Measurements from ENCODE around the gene PHAX.
"Not testable (repeated sequence)": the region's sequence is repeated elsewhere in the genome, so short reads cannot be mapped to it uniquely, and the experiment has no call there.

Gene PHAX

DNA sequence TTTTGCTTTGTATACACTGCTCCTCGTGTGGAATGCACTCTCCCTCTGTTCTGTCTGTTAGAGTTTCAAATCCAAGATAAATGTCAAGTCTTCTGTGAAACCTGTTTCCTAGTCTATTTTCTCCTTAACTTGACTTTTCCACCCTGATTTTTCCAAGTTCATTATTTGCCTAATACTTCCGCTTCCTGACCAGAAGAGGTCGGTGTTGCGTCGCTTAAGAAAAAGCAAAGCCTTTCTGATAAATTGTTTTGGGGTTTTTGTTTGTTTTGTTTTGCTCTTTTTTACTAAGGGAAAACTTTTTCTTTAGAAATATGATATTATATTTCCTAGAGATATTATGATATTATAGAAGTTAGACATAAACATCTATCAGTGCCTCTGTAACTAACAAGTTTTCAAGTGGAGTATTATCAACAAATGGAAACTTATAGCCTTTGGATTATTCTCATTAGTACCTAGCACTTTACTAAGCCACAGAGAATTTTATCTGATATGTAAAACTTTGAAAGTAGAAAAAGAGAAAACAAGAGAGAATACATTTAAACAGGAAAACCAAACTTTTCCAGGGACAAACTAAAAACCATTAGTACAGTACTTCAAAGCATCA, 55.8 kb downstream of the PHAX start:
- peak; percentile 85 to 89 (median 86) for TF ChIP-seq CTCF (IDR thresholded peaks at IDR 0.05; ENCODE audit: unreplicated experiment in 3 of 3)
- peak overlapping the region in 1 of 3 experiments; percentile 22 for H3K27ac Mint-ChIP-seq
- H3K4me3 Mint-ChIP-seq = no peak overlapping the region
- no peaks in the 10 kb centered on the region for H3K36me3 Mint-ChIP-seq (ENCODE audit: low read depth)
- no peaks in the 10 kb centered on the region for H3K9me3 Mint-ChIP-seq
- no peaks in the 10 kb centered on the region for H3K27me3 Mint-ChIP-seq (ENCODE audit: low read depth)
- H3K4me1 Mint-ChIP-seq = no peaks in the 10 kb centered on the region

DNA sequence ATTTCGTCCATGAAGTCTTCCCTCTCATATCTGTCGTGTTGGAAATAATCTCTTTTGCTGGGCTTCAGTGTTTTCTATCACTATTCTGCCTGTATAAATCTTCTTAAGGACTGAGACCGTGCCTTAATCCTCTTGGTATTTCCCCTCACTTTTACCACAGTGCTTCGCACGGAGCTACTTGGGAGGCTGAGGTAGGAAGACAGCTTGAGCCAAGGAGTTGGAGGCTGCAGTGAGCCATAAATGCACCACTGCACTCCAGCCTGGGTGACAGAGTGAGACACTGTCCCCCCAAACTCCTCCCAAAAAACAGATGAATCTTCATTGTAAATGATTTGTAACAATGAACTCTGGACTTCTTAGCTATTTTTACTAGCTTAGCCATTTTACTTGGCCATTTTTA, 57.8 kb downstream of the PHAX start:
- Mint-ChIP-seq H3K4me3 (no peak overlapping the region), H3K4me1 (no peaks in the 10 kb centered on the region), H3K27me3 (ENCODE audit: low read depth) (no peaks in the 10 kb centered on the region), H3K9me3 (no peaks in the 10 kb centered on the region), H3K27ac (peak overlapping the region in 2 of 3 experiments; percentile 38 to 50), H3K36me3 (ENCODE audit: low read depth) (no peaks in the 10 kb centered on the region)
- TF ChIP-seq CTCF (IDR thresholded peaks at IDR 0.05; ENCODE audit: unreplicated experiment in 3 of 3) = no peak

- Mint-ChIP-seq H3K4me1 (no peaks in the 10 kb centered on the region), H3K36me3 (ENCODE audit: low read depth) (no peaks in the 10 kb centered on the region), H3K9me3 (no peaks in the 10 kb centered on the region), H3K4me3 (no peak overlapping the region), H3K27me3 (ENCODE audit: low read depth) (no peaks in the 10 kb centered on the region), H3K27ac (no peak overlapping the region)
- no peak for TF ChIP-seq CTCF (IDR thresholded peaks at IDR 0.05; ENCODE audit: unreplicated experiment in 3 of 3)
Measured at GRCh38 chr5:126659805-126660482, 59.2 kb downstream of the PHAX start.

DNA sequence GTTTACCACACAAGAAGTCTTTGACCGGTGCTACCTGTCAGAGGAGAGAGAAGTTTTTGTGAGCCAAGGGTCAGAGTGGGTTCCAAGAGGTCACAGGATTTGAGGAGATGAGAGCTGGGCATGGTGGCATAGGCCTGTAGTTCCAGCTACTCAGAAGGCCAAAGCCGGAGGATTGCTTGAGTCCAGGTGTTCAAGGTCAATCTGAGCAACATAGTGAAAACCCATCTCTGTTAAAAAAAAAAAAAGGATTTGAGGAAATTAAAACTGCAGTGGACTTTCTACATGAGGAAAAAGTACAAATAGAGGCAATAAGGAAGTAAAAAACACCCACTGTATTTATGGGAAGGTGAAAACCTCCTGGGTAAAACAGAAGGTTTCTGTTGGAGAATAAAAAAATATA, 63.8 kb downstream of the PHAX start:
- Mint-ChIP-seq H3K4me3 (no peak overlapping the region), H3K4me1 (no peaks in the 10 kb centered on the region), H3K27ac (no peak overlapping the region), H3K36me3 (ENCODE audit: low read depth) (no peaks in the 10 kb centered on the region), H3K27me3 (ENCODE audit: low read depth) (no peaks in the 10 kb centered on the region), H3K9me3 (no peaks in the 10 kb centered on the region)
- no peak for TF ChIP-seq CTCF (IDR thresholded peaks at IDR 0.05; ENCODE audit: unreplicated experiment in 3 of 3)

DNA sequence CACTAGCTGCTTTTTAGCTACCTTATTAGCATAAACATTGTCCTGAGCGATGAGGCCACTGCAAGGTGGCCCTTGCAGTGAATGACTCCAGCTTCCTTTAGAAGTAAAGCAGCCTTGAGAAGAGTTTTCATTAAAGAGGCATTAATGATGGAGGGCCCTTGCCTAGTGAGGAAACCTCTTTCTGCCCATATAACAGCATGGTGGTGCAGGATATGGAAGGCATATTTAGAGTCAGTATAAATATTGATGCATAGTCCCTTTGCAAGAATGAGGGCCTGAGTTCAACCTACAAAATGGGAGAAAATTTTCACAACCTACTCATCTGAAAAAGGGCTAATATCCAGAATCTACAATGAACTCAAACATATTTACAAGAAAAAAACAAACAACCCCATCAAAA, 69.4 kb downstream of the PHAX start:
- H3K9me3 Mint-ChIP-seq; H3K36me3 Mint-ChIP-seq (ENCODE audit: low read depth); H3K4me1 Mint-ChIP-seq: not testable (repeated sequence)

GRCh38 chr5:126671681-126672080, 70.9 kb downstream of the PHAX start:
- H3K4me1 Mint-ChIP-seq; H3K27ac Mint-ChIP-seq; H3K9me3 Mint-ChIP-seq; H3K27me3 Mint-ChIP-seq (ENCODE audit: low read depth); H3K4me3 Mint-ChIP-seq; H3K36me3 Mint-ChIP-seq (ENCODE audit: low read depth): not testable (repeated sequence)

More for the DNA sequence above, 69.4 kb downstream of the PHAX start:
- not testable (repeated sequence) for H3K4me3 Mint-ChIP-seq; H3K27me3 Mint-ChIP-seq (ENCODE audit: low read depth); H3K27ac Mint-ChIP-seq

GRCh38 chr5:126673477-126673876, 72.7 kb downstream of the PHAX start:
- no peak overlapping the region for H3K27ac Mint-ChIP-seq
- no peak overlapping the region for H3K4me3 Mint-ChIP-seq
- no peaks in the 10 kb centered on the region for H3K36me3 Mint-ChIP-seq (ENCODE audit: low read depth)
- H3K4me1 Mint-ChIP-seq = no peaks in the 10 kb centered on the region
- H3K9me3 Mint-ChIP-seq = no peaks in the 10 kb centered on the region
- peaks cover 8% of the 10 kb centered on the region for H3K27me3 Mint-ChIP-seq (ENCODE audit: low read depth)
- TF ChIP-seq CTCF (IDR thresholded peaks at IDR 0.05; ENCODE audit: unreplicated experiment in 3 of 3) = no peak
